ENCODE results near the gene FANCD2OS.
"Not testable (repeated sequence)": the region's sequence is repeated elsewhere in the genome, so short reads cannot be mapped to it uniquely, and the experiment has no call there.

The FANCD2OS gene

GRCh38 chr3:10091387-10091786, 16.7 kb downstream of the FANCD2OS start:
- not testable (repeated sequence) for DNase-seq

GRCh38 chr3:10090774-10091173, 17.3 kb downstream of the FANCD2OS start:
- DNase-seq = not testable (repeated sequence)

GRCh38 chr3:10090179-10090578, 17.9 kb downstream of the FANCD2OS start:
- DNase-seq = no peak

- DNase-seq = no peak
Observed at GRCh38 chr3:10088256-10088655, 19.8 kb downstream of the FANCD2OS start.

- no peak for DNase-seq
Observed at GRCh38 chr3:10085738-10086137, 22.3 kb downstream of the FANCD2OS start.

- DNase-seq = no peak
Observed at GRCh38 chr3:10081871-10082270, 26.2 kb downstream of the FANCD2OS start.

GRCh38 chr3:10074666-10075065, 33.4 kb downstream of the FANCD2OS start:
- DNase-seq = no peak

GRCh38 chr3:10070077-10070476, 38.0 kb downstream of the FANCD2OS start:
- not testable (repeated sequence) for DNase-seq

- DNase-seq = no peak
Observed at GRCh38 chr3:10055097-10055496, 53.0 kb downstream of the FANCD2OS start.

All from T-helper 2 cell (primary cell).